ENCODE results near the gene PRR9.

DNA sequence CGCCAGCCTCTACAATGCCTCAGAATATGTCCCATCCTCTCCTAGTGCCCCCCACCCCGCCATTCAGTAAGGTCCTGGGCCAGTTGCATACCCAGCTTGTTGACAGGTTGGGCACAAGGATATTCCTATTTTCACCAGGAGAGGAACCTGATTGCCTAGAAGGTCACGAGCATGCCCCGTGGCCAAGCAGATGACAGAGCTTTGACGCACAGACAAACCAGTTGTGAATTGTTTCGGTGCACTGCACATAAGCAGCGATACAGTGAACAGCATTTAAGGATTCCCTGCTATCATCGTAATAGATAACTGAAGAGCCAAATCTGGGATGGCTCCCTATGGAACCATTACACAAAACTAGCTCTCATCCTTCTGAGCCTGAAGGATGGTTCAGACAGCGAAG is 10.8 kb upstream of the PRR9 start:
- TF ChIP-seq, protein P1, sequence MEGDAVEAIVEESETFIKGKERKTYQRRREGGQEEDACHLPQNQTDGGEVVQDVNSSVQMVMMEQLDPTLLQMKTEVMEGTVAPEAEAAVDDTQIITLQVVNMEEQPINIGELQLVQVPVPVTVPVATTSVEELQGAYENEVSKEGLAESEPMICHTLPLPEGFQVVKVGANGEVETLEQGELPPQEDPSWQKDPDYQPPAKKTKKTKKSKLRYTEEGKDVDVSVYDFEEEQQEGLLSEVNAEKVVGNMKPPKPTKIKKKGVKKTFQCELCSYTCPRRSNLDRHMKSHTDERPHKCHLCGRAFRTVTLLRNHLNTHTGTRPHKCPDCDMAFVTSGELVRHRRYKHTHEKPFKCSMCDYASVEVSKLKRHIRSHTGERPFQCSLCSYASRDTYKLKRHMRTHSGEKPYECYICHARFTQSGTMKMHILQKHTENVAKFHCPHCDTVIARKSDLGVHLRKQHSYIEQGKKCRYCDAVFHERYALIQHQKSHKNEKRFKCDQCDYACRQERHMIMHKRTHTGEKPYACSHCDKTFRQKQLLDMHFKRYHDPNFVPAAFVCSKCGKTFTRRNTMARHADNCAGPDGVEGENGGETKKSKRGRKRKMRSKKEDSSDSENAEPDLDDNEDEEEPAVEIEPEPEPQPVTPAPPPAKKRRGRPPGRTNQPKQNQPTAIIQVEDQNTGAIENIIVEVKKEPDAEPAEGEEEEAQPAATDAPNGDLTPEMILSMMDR (conservative IDR thresholded peaks at IDR 0.05 in 1 of 2, IDR thresholded peaks at IDR 0.05 in 1 of 2; ENCODE audit: low read depth in 1 of 2, low read length in 2 of 2), result no peak
- TF ChIP-seq EZH2 (IDR thresholded peaks at IDR 0.05; ENCODE audit: low read length, missing control alignments), result no peak

Measured in fibroblast of lung (primary cell).